GM18870 (cell line): ENCODE data around the gene ZNF778.

Source experiments
- ATAC-seq: cut with Tn5 transposase; IDR thresholded peaks from one replicate; pipeline ENCODE4 v1.9.1; 2021; ENCODE audit warnings: moderate library complexity; ENCODE audit not compliant: unreplicated experiment

Gene ZNF778

DNA sequence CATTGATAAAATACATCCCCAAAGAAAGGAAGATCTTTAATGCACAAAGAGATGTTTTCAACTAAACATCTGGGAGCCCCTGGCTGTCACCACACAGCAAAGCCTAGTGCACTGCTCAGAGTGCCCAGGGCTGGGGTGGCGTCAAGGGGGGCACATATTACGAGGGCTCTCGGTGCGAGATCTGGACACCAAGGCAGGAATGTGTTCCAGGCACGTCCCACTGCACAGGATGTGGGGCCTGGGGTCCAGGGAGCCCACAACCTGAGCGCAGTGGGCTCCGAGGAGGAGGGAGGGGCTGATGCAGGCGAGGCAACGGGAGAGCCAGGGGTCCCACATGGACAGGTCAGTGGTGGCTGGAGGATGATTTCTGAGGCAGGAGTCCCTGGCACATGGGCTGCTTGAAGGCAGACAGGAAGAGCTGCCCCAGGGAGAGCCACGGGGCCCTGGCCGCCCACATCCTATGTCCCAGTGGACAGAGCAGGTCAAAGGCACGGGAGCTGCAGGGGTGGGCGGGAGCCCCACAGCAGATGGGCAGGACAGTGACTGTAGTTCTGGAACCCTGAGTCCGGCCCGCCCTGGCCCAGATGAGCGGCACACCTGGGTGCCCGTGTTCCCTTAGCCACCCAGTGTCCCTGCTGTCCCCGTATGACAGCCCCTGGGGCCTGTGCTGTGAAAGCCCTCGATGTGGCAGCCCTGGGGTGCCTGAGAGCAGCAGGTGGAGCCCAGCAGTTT lies 56.4 kb downstream of the ZNF778 start:
- no peak for ATAC-seq

DNA sequence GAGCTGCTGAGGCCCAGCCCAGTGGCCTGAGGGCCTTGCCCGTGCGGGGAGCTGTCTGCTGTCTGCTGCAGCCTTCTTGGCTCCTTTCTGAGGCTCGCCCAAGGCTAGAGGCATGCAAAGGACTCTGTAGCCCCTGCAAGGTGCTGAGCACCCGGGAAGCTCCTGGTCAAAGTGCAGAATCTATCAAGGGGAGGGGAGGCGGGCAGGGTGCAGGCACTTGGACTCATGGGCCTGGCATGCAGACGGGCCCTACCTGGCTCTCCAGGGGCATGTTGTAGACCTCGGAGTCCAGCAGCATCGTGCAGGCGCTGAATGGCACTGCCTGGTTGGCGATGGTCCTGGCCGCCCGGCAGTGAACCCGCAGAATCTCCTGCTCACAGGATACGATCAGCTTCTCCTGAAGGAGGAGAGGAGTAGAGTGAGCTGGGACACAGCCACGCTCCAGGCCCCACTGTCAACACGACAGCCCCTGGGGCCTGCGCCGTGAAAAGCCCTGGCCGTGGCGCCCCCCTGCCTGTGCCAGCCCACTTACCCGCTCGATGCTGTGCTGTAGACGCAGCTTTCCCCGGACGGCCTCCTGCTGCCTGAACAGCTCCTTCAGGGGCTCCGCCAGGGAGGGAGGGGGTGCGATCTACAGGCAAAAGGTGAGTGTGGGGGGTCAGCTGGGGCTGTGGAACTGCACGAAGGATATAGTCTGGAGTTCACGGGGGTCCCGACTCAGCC lies 57.2 kb downstream of the ZNF778 start:
- no peak for ATAC-seq

DNA sequence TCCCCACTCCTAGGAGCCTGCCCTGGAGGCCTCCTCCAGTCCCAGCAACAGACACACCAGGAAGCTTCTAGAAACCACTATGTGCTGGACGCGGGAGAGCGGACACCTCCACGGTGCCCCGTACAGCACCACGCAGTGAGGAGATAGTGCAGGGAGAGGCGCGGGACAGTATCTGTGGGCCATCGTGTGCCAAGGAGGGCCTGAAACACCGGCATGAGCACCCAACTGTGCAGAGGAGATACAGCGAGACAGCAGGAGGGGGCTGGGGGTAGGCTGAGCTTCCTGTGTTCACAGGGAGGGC lies 57.7 kb downstream of the ZNF778 start:
- ATAC-seq = no peak

DNA sequence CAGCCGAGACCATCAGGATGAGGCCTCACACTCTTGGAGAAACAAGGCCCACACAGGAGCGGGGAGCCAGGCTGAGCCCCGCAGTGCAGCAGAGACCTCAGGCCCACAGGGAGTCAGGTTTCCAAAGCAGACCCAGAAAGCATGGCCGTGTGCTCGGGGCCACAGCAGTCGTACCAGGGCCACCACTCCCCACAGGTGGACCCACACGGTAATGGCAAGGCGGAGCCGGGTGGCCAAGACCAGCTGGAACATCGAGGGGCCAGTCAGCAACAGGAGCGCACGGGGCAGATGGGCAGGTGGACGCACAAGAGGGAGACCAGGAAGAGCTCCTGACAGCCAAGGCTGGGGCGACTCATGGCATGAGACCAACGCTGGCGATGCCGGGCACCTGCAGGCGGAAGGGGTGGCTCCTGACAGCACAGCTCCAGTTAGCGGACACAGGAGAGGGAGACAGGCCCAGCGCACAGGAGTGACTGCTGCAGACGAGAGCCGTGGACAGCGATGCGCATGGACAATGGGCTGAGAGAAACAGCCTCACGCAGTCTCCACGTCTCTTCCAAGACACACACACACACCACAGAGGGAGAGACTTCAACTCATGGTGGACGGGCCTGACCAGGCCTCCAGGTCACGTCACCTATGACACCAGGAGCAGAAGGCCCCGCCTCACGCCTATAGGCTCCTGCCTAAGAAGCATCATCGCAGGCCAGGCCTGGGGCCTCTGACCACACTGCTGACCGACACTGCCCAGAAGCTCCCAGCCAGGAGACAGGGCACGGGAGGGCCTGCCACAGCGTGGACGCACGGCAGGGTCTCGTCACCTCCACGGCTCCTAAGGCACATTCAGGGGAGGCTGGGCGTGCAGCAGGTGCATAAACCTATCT lies 58.6 kb downstream of the ZNF778 start:
- no peak for ATAC-seq

DNA sequence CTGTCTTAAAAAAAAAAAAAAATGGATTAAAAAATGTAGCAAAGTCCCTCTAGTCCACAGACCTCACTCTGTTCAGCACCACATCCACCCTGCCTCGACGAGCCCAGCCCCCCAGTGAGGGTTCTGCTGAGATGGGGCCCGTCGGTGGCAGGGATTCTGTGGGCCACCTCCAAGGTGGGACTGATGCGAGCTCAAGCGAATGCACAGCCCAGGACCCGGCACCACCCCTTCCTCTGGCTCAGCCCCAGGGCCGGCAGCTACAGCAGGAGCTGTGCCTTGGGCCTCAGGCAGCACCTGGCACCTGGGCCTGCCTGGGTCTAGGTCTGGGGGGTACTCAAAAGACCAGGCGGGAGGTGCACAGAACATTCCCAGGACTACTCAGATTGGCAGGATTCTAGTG lies 59.5 kb downstream of the ZNF778 start:
- no peak for ATAC-seq

DNA sequence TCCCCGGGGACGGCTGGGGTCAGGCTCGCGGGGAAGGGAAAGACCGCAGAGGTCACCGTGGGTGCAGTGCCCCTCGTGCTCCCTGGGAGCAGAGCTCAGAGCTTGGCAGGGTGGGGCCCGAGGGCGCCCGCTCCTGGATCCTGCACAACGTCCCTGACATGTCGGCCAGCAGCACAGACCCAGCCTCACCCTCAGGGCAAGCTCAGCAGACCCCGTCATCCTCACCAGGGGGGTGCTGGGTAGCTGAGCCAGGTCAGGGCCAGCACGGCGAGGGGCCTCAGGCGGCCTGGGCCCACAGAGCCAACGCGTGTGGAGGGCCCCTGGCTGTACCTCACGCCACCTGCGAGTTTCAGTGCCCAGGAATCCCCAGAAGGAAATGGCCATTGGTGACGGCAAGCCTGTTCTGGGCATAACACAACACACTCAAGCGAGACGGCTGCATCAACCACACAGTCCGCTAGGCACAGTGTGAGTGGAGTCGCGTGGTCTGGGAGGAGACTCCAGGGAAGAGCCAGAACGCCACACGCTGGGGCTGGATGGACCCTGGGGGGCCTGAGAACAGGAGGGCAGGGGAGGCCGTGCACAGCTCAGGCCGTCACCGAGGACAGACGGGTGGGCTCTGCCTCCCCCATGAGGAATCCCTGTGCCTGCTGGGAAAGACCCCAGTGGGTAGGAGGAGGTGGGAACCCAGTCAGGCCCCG lies 60.3 kb downstream of the ZNF778 start:
- ATAC-seq = no peak

DNA sequence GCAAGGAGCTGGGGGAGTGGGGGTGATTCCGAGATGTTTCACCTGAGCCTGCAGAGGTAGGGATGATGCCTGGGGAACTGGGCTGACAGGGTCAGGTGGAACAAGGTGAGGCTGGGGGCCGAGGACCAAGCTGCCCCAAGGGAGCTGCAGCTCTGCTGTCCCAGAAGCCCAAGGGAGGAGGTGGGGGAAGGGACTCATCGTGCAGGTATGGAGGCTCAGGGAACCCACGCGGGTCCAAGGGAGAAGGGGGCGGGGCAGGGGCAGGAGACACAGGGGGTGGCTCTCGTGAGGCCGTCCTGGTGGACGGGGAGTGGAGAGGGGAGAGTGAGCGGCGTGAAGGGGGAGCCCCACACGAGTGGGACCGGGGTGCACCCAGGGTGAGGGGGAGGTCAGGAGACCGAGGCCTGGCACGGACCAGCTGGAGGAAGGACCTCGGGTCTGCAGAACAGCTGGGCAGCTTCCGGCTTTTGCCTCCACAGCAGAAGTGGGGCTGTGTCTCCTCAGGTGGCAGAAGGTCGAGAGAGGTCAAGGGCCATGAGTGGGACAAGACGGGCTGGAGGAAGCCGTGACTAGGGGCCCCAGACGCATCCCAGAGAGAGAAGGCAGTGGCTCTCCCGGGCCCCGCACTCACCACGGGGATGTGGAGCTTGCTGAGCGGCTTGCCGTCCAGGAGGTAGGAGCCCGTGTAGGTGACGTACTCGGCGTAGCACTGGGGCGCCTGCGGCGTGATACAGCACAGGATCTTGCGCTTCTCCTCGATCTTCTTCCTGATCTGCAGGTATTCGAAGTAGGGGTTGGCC lies 61.1 kb downstream of the ZNF778 start:
- no peak for ATAC-seq

DNA sequence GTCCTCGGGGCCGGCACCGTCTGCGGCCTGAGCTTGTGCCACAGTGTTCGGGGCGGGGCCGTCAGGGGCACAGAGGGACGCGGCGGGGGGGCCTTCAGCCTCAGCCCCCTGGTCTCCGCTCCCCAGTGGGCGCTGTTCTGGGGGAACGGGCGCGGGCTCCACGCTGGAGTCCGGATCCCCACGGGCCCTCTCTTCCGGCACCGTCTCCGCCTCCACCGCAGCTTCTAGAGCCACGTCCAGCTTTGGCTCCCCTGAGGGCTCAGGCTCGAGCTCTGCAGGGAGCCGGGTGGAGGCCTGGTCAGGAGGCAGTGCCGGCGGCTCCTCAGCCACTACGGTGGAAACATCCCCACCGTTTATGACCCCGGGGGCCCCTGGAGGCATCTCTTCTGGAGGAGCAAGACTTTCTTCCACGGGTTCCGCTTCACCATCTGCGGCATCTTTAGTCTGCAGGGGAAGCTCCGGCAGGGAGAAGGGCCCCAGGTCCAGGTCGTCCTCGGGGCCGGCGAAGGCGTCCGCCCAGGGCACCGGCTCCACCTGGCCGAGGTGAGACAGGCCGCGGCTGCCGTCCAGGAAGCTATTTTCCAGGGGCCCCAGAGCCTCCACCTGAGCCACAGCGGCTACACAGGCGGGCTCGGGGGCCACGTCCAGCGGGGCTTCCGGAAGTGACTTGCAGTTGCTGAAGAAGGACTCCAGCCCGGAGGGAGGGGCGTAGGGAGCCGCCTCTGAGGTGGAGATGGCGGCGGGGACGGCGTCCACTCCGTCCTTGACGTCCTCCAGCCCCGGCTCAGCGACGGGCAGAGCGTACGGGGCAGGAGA lies 62.4 kb downstream of the ZNF778 start:
- no peak for ATAC-seq

DNA sequence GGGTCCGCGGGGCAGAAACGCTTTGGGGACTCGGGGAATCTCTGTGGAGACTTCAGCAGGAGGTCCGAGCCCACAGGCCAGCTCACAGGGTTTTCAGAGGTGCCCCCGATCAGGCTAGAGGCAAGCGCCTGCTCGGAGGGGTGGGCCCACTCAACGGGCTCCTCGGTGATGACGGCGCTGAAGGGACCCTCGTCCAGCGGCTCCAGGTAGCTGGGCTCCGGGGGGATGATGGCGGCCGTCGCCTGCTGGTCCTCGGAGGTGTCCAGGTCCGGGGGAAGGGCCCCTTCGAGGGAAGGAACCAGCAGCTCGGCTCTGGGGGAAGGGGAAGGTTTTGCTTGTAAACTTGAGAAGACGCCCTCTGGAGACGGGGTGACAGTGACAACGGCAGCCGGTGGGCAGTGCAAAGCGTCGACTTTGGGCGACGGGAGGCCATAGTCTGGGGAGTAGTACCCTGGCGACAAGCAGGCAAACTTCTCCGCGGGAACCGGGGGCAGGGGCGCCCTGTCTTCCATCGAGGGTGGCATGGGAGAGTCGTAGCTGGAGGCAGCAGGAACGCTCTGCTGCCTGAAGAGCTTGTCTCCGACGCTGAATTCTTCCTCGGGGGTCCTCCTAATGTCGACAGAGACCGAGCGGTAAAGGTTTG lies 63.2 kb downstream of the ZNF778 start:
- ATAC-seq = no peak

DNA sequence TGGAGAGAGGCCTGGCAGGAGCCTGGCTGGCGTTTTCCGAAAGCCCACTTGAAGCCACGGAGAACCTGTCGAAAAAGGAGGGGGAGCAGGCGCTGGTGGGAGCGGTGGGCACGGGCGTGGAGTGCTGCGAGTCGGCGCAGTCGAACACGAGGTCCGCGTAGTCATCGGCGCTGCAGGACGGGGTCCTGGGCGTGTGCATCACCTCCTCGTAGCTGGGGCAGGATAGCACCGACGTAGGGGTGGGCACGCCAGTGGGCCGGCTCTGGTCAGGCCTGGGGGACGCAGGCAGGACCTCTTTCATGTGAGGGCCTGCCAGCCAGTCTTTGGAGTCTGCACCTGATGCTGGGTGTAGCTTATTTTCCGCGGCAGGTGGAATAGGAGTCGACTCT lies 63.7 kb downstream of the ZNF778 start:
- no peak for ATAC-seq

DNA sequence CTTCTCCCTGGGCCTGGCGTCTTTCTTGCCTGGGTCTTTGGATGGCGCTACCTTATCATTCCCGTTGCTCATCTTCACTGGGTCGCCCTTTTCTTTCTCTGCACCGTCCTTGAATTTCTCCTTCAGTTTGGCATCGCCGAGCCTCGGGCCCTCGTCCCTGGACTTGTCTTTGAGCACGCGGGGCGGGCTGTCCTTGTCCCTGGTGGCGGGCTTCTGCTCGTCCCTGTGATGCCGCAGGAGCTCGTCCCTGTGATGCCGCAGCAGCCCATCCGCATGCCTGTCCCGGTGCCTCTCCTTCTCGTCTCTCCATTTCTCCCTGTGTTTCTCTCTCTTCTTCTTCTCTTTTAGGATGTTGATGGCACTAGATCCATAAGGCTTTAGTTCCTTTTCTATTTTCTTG lies 64.3 kb downstream of the ZNF778 start:
- no peak for ATAC-seq

DNA sequence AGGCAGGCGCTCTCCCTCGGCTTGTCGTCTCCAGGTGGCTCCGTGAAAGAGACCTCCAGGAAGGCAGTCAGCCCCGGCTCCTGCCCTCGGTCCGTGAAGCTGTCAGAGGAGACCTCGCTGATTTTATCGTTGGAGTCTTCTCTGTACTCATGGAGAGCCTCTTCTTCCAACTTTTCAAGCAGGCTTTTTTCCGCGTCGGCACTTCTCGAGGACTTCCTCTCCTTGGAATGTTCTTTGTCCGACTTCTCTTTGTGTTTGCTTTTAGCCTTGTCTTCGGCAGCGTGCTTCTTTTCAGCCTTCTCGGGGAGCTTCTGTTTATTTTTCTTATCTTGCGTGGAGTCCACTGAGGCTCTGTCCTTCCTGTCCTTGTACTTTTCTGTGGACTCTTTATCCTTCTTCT lies 65.0 kb downstream of the ZNF778 start:
- no peak for ATAC-seq

DNA sequence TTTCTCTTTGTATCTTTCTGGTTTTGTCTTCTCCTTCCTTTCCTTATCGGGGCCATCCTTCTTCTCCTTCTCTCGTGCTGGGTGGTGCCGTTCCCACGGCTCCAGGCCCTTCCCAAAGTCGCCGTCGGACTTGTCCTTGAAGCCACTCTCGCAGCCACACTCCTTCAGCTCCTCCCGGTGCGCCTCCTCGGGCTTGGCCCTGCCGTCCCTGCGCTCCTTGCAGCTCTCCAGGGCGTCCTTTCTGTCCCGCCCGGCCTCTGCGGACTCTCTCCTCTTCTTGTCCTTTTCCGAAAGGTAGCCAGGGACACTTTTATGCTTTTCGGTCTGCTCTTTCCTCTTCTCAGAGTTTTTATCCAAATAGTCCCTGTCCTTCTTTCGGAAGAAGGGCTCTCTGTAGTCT lies 65.9 kb downstream of the ZNF778 start:
- ATAC-seq = no peak

DNA sequence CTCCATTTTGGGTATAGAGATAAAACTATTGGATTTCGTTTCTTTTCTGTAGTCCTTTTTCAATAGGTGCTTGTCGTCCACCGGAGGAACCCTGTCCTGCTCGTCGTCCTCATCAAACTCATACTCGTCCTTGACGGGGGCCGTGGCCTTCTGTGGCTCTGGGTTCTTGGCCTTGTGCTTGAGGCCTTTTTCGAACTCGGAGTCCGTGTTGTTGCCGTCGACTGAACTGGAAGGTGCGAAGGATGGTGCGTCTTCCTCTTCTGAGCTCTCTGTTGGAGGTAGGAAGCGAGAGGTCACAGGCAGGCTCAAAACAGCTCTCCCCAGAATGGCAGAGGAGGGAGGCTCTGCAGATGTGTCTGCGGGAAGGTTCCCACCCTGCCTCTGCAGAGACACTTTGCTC lies 67.9 kb downstream of the ZNF778 start:
- no peak for ATAC-seq

DNA sequence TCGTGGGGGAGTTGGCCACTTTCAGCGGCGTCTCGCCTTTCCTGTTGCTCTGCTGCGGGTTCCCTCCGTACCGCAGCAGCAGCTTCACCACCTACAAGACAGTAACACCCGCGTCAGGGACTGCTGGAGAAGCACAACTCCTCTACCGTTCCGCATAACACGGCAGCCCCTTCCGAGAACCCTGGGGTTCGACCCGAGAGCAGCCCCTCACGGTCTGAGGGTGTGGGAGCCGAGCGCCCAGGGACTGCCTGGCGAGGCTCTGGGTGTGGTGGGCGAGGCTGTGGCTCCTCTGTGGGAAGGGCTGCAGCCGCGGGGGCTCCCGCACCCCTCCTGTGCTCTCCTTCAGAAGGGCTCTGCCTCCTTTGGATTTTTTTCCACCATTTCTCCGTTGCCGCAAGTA lies 68.6 kb downstream of the ZNF778 start:
- ATAC-seq = no peak
